Stimulated activated CD8-positive, alpha-beta memory T cell treated with anti-CD3 and anti-CD28 coated beads, Interleukin-15, amount 100 ng/mL, for 4 hours (primary cell): ENCODE measurements around the gene TENT5D.
"Not testable (repeated sequence)": the region's sequence is repeated elsewhere in the genome, so short reads cannot be mapped to it uniquely, and the experiment has no call there.

Experiments used
- DNase-seq, 2 donors: peaks; one replicate each; pipeline ENCODE4 v3.0.0-alpha.2; 2020; ENCODE audit warnings: low read depth in 2 of 2

Gene TENT5D

DNA sequence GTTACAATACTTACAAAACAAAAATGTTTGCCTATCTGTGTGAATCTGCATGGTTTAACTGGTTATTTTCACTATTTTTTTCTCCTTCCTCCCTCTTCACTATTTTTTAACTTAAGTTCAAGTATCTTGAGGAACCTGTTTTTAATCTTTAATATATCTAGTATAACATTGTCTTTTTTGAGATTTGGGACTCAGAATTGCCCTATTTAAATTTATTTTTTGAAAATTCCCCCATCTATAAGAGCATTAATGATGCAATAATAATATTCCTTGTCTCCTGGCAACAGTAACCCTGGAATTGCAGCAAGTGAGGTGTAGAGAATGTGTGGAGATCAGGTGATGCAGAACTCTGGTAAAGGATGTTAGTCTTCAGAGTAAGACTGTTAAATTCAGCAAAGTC lies at the start of gene TENT5D:
Gene TENT5D (plus strand): TSS at position 301 of the 400 bp plus-strand sequence. CDS start 22,093 bp downstream, outside the sequence.
- DNase-seq, result no peak

DNA sequence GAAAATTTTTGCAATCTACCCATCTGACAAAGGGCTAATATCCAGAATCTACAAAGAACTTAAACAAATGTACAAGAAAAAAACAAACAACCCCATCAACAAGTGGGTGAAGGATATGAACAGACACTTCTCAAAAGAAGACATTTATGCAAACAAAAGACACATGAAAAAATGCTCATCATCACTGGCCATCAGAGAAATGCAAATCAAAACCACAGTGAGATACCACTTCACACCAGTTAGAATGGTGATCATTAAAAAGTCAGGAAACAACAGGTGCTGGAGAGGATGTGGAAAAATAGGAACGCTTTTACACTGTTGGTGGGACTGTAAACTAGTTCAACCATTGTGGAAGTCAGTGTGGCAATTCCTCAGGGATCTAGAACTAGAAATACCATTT lies 34.6 kb upstream of the TENT5D start:
- not testable (repeated sequence) for DNase-seq

DNA sequence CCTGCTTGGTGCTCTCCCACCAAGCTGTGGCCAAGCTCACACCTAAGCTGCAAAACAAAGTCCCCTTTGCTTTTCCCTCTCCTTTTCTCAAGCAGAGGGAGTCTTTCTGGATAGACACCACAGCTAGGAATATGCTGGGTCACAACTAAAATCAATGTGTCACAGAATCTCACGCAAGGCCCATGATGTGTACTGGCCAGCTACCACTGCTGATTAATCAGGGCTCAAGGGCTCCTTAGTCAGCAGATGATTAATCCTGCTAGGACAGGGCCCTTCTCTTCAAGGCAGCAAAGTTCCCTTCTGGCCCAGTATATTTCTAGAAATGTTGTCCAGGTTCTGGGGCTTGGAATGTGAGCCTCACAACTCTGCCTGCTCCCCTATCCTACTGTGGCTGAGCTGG lies 32.0 kb upstream of the TENT5D start:
- DNase-seq, result no peak

- no peak for DNase-seq
These were observed 8.2 kb upstream of the TENT5D start for GRCh38 chrX:80412042-80412441.

DNA sequence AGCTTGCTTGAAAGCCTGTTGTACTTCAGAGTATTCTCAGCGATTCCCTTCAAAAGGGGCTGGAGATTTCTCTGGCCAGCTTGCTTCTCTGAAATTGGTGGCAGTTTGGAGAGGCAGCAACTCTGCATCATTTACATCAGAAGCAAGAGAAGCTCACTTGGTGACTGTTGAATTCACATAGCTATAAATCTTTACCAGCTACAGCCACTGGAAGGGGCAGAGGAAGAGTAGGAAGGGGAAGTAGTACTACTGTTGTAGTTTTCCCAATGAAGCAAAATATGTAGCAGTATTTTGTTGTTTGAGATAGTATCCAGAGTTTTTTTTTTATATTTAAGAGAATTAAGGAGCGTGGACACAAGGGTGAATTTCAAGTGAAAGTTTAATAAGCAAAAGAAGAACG lies 2.8 kb downstream of the TENT5D start:
- no peak for DNase-seq

DNA sequence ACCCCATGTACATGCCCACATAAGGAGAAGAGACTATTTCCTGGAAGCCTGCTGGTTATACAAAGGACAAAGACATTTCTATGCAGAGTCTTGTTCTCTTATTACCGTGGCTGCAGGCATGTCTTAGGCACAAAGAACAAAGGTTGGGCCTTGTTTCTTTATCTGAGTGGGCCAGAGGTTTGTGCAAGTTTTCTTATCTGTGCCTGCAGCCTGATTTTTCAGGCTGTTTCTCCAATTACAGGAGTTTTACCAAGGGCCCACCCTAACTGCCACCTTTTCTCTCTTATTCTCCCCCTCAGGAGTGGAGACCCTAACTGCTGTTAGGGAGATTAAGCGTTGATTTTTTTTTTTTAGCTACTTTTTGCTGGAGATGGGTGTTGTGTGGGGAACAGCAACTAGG lies 3.5 kb downstream of the TENT5D start:
- DNase-seq, result no peak

DNA sequence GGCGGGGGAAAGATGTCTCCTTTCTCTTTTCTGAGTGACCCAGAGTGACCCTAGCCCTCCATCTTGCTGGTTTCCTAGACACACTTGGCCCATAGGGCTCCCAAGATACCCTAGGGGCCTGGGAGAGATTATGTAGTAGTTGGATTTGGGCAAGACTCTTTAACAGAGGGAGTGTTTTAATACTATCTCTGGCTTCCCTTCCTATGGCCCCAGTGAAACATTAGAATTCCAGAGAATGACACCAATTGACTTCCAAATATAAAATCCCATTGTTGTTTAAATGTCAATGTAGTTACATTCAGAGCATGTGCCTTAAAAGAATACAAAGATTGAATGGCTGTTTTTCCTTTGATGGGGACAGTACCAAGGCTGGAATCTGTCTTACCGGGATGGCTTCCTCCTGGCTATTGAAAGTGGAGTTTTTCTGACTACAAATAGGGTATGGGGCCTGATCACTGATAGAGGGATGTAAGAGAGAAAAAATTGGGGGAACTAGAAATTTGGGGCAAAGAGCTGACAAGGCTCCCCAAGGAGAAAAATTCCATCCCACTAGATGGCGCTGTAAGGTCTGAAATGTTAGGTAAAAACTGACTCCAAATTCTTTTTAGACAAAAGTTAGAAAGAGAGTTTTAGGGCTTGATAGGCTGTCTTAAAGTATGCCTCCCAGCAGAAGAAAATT lies 10.7 kb downstream of the TENT5D start:
- DNase-seq, result no peak

DNA sequence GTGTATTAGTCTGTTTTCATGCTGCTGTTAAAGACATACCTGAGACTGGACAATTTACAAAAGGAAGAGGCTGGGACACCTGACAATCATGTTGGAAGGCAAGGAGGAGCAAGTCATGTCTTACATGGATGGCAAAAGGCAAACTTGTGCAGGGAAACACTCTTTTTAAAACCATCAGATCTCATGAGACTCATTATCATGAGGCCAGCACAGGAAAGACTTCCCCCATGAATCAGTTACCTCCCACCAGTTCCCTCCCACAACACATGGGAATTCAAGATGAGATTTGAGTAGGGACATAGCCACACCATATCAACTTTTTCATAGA lies 11.2 kb downstream of the TENT5D start:
- no peak for DNase-seq

DNA sequence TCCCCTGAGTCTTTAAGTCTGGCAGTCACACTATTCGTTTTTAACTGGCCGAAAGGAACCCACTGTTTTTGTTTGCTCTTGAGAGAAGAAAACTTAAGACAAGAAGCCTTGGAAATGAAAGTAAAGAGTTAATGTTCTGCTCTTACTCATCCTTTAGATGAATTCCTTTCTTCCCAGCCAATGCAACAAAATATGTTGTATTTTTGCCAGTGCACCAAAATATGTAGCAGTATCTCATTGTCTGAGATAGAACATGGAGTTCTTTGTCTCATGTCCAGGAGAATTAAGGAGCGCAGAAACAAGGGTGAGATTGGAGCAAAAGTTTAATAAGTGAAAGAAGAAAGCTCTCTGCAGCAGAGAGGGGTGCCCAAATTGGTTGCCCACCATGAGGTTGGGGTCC lies 12.2 kb downstream of the TENT5D start:
- DNase-seq, result no peak

DNA sequence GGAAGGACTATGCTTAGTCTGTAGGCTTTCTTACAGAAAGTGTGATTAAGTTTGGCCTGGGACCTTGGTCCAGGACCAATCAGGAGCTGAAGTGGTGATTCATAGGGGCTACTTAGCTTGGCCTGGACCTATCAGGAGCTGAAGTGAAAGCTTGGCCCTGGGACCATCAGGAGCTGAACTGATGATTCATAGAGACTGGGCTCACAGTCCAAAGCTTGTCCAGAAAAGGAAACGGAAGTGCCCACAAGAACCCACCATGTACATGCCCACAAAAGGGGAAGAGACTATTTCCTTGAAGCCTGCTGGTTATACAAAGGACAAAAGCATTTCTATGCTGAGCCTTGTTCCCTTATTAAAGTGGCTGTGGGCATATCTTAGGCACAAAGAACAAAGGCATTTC lies 12.6 kb downstream of the TENT5D start:
- no peak for DNase-seq

DNA sequence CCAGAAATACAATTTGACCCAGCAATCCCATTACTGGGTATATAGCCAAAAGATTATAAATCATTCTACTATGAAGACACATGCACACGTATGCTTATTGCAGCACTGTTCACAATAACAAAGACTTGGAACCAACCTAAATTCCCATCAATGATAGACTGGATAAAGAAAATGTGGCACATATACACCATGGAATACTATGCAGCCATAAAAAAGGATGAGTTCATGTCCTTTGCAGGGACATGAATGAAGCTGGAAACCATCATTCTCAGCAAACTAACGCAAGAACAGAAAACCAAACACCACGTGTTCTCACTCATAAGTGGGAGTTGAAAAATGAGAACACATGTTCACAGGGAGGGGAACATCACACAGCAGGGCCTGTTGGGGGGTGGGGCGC lies 47.9 kb downstream of the TENT5D start:
- DNase-seq, result not testable (repeated sequence)

- no peak for DNase-seq
These were observed 51.3 kb downstream of the TENT5D start for GRCh38 chrX:80471582-80471981.

DNA sequence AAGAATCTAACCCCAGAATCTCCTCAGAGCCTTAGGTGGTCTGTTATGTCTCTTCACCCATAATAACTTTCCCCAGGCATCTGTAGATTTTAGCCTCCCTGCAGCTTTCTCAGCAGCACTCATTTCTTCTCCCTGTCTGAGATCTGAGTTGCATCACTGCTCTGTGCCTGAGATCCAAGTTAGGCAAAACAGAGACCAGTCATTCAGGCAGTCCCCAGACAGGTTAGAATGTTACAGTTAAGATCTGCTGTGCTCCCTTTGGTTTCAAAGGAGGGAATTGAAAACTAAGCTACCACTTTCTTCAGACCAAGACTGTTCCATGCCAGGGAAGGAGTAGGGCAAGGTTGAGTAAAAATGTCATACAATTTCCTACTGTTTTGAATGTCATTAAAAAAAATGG lies 65.3 kb downstream of the TENT5D start:
- no peak for DNase-seq

GRCh38 chrX:80486299-80486698 lies 66.1 kb downstream of the TENT5D start:
- DNase-seq, result no peak

DNA sequence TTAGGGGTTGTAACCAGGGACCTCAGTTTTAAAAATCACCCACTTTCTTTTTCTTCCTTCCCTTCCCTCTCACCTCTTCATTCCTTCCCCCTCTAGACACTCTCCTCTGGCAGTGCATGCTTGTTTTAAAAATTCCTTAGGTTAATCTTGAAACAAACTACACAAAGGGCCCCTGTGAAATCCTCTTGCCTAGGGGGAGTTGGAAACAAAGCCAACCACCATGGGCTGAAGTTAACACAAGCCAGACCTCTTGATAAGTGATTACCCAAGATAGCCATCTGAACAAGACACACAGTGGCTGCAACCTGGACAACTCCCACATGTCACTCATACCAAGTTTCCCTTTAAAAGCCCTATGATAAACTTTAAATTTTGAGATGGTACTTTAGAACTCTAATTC lies 68.9 kb downstream of the TENT5D start:
- no peak for DNase-seq
